SK-N-MC (cell line): Measurements from ENCODE around the gene CIITA.
"Not testable (repeated sequence)": the region's sequence is repeated elsewhere in the genome, so short reads cannot be mapped to it uniquely, and the experiment has no call there.

Experiments
- DNase-seq: peaks from one replicate; pipeline ENCODE4 v3.0.0-alpha.2; 2011; ENCODE audit warnings: low read depth, low spot score
- H3K27ac ChIP-seq: fragments of 200-600 bp; sonication (generic); 2 replicates; pipeline ENCODE4 v1.5.1; 2016; ENCODE audit warnings: mixed run types
- H3K36me3 ChIP-seq: fragments of 200-600 bp; sonication (generic); 2 replicates; pipeline ENCODE4 v1.6.1; 2017; ENCODE audit warnings: antibody characterized with exemption, low read length, mixed read lengths; ENCODE audit not compliant: insufficient read depth
- H3K4me3 ChIP-seq: fragments of 200-600 bp; sonication (generic); 2 replicates; pipeline ENCODE4 v1.5.1; 2016
- H3K9ac ChIP-seq: fragments of 200-600 bp; sonication (generic); 2 replicates; pipeline ENCODE4 v1.8.0; 2017; ENCODE audit warnings: mixed run types, mixed read lengths; ENCODE audit not compliant: insufficient read length
- H3K9me3 ChIP-seq: fragments of 200-600 bp; sonication (generic); 2 replicates; pipeline ENCODE4 v1.6.1; 2017; ENCODE audit warnings: low read depth, mild to moderate bottlenecking, antibody characterized with exemption, low read length, moderate library complexity, mixed read lengths
- EZH2 ChIP-seq: fragments of 200-600 bp; sonication (generic); IDR thresholded peaks from one replicate; pipeline ENCODE4 v1.6.1; 2017; ENCODE audit warnings: antibody characterized with exemption
- FOXP2 ChIP-seq: optimal IDR thresholded peaks from 2 replicates; pipeline ENCODE3; 2011; ENCODE audit warnings: mild to moderate bottlenecking, moderate library complexity; ENCODE audit not compliant: insufficient read depth; ENCODE audit errors: extremely low read length, control extremely low read depth
- POLR2AphosphoS5 ChIP-seq: IDR thresholded peaks from 2 replicates; pipeline ENCODE4 v1.6.1; 2012; ENCODE audit warnings: mild to moderate bottlenecking, low read depth, low read length, borderline replicate concordance

CIITA gene

DNA sequence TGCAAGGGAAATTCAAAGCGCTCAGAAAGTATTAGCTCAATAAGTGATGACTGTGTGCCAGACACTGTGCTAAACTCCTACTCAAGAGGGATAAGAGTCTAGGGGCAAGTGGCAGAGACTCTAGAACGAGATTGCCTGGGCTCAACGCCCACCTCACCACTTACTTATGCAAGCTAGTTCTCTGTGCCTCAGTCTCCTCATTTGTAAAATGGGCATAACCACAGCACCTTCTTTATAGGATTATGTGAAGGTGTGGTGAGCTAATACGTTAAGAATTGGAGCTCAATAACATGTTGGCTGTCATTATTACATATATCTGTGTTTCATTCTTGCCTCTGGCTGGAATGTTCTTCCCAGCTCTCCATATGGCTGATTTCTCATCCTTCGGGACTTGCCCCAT is 49.9 kb downstream of the CIITA start:
- no peaks in the 10 kb centered on the region for H3K9me3 ChIP-seq
- TF ChIP-seq FOXP2 (no peak), EZH2 (no peak), POLR2AphosphoS5 (no peak)
- no peak overlapping the region for H3K4me3 ChIP-seq
- no peaks in the 10 kb centered on the region for H3K36me3 ChIP-seq
- DNase-seq, result no peak
- no peak overlapping the region for H3K9ac ChIP-seq
- no peak overlapping the region for H3K27ac ChIP-seq

DNA sequence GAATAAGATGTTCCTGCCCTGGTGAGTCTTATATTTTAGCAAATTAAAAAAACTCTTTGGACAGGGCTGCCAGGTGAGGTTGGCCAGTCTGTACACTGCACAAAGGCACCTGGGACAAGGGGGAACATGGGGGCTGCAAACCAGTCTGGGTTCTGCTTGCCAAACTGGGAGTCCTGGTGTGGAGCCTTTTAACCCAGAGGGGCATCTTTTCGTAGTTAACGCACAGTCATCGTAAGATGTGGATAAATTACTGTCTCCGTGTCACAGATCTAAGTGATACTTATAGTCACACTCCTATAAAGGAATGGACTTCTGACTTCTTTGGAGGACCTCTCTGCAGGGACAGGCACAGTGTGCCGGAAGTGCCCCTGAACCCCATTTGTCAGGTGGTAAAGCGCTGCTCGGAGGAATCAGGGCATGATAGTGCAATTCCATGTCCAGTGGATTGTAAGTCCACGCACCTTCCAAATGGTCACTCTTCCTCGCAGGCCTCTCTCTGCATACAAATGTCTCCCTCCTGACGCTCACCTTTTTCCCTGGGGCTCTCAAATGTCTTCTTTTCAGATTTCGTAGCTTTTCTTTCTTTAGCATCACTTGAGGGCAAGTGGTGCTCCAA is 50.6 kb downstream of the CIITA start:
- no peak overlapping the region for H3K27ac ChIP-seq
- H3K36me3 ChIP-seq, result no peaks in the 10 kb centered on the region
- no peak for TF ChIP-seq FOXP2
- no peak for TF ChIP-seq POLR2AphosphoS5
- no peak for TF ChIP-seq EZH2
- H3K4me3 ChIP-seq, result no peak overlapping the region
- no peak overlapping the region for H3K9ac ChIP-seq
- no peaks in the 10 kb centered on the region for H3K9me3 ChIP-seq
- no peak for DNase-seq

DNA sequence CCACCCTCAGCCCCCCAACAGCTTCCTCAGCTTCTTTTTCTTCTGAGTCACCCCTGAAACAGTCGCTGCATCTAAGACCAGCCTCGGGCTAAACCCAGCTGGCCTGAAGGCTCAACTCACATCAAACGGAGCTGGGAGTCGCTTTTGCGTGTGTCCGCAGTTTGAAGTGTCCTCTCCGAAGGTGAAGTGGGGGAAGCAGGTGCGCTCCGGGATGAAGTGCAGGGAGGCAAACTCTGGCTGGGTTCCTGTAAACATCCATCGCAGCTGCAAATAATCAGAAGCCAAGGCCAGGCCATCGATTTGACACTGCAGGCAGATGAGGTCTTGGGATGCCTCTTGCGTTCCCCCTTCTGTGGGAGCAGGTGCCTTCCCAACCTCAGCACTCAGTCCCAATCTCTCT is 52.1 kb downstream of the CIITA start:
- not testable (repeated sequence) for DNase-seq, H3K9ac ChIP-seq, H3K4me3 ChIP-seq, H3K36me3 ChIP-seq, H3K9me3 ChIP-seq, H3K27ac ChIP-seq

DNA sequence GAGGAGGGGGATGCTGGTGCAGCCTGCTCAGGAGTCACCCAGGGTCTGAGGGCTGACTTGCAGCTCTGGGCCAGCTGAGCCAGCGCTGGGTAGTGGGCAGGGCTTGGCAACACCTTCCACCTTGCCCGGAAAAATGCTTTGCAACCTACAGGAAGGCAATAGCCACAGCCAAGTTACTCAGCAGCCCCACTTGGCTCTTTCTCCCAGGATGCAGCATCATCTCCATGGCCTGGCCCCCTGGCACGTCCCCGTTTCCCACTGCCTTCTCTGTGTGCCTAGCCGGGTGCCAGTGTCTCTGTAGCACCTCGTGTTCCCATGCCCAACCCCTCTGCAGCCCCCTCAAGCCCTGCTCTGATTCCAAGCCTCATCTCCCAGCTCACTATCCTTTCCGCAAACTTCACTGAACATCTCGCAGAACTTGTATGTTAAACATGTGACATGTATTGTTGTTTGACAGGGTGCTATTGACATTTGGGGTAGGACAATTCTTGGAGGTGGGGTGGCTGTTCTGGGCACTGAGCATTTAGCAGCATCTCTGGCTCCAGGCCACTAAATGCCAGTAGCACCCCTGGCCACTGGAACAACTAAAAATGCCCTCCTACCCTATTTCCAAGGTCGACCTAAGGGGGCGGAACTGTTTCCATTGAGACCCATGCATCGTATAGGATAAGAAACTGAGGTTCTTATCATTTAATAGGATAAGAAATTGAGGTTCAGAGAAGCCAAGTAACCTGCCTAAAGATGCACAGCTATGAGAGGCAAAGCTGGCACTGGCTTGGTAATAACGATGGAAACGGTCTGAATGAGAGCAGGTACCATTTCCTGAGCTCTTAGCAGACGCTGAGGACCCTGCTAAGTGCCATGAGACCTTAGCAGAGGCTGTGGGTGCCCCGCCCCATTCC is 53.1 kb downstream of the CIITA start:
- H3K9me3 ChIP-seq, result no peaks in the 10 kb centered on the region
- DNase-seq, result no peak
- H3K27ac ChIP-seq, result no peak overlapping the region
- no peak overlapping the region for H3K4me3 ChIP-seq
- H3K9ac ChIP-seq, result no peak overlapping the region
- no peak for TF ChIP-seq FOXP2
- TF ChIP-seq POLR2AphosphoS5, result no peak
- no peak for TF ChIP-seq EZH2
- no peaks in the 10 kb centered on the region for H3K36me3 ChIP-seq

DNA sequence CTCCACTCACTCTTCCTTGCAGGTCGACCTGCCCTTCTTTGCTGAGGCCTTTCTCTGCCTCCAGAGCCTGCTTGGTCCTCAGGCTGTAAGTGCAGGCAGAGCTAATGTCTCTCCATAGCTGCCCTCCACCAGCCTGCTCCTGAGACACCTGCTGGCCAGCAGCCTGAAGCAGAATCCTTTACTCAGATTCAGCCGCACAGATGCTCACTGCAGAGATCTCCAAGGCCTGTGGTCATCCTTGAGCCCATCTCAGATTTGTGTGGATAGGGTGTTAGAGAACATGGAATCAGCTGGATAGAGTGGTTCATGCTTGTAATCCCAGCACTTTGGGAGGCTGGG is 53.7 kb downstream of the CIITA start:
- H3K27ac ChIP-seq, result no peak overlapping the region
- TF ChIP-seq POLR2AphosphoS5, result no peak
- no peak for TF ChIP-seq EZH2
- TF ChIP-seq FOXP2, result no peak
- no peaks in the 10 kb centered on the region for H3K36me3 ChIP-seq
- no peak overlapping the region for H3K4me3 ChIP-seq
- H3K9ac ChIP-seq, result no peak overlapping the region
- DNase-seq, result no peak
- H3K9me3 ChIP-seq, result no peaks in the 10 kb centered on the region

DNA sequence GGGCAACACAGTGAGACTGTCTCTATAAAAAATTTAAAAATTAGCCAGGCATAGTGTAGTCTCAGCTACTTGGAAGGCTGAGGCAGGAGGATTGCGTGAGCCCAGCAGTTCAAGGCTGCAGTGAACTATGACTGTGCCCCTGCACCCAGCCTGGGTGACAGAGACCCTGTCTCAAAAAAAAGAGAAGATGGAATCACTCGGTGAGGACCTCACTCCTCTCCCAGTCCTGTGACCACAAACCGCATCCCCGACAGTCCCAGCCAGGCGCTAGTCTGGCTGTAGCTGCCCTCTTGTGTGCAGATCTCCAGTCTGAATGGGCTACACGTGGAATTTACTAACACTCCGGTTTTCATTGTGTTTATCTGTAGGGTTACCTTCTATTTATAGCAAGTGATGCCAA is 54.1 kb downstream of the CIITA start:
- no peak for DNase-seq
- no peak for TF ChIP-seq EZH2
- no peak for TF ChIP-seq FOXP2
- TF ChIP-seq POLR2AphosphoS5, result no peak
- Histone ChIP-seq H3K4me3 (no peak overlapping the region), H3K9ac (no peak overlapping the region), H3K9me3 (no peaks in the 10 kb centered on the region), H3K27ac (no peak overlapping the region), H3K36me3 (no peaks in the 10 kb centered on the region)

DNA sequence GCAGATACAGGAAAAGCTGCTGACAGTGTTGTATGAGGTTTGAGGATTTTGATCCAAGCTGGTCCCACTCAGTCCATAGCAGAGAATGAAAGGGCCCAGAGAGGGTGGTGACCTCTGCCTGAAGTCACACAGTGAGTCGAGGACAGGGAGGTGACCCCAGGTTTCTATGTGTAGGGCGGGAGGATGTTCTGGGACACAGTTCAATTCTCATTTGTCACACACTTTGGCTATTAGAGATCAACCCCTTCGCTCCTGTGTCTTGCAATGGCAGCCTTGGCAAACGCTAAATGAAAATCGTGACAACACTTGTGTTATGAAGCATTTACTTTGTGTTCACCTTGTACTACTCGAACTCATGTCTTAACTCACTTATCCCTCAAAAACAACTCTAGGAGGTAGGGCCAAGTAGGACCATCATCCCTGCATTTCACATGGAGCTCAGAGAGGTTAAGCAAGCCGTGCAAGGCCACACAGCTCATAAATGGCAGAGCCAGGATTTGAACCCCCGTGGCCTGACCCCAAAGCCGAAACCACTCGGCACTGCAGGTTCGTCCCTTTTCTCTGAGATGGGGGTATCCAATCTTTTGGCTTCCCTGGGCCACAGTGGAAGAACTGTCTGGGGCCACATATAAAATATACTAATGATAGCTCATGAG is 55.1 kb downstream of the CIITA start:
- Histone ChIP-seq H3K36me3 (no peaks in the 10 kb centered on the region), H3K27ac (no peak overlapping the region), H3K4me3 (no peak overlapping the region), H3K9me3 (no peaks in the 10 kb centered on the region), H3K9ac (no peak overlapping the region)
- DNase-seq, result no peak
- TF ChIP-seq POLR2AphosphoS5 (no peak), EZH2 (no peak), FOXP2 (no peak)

DNA sequence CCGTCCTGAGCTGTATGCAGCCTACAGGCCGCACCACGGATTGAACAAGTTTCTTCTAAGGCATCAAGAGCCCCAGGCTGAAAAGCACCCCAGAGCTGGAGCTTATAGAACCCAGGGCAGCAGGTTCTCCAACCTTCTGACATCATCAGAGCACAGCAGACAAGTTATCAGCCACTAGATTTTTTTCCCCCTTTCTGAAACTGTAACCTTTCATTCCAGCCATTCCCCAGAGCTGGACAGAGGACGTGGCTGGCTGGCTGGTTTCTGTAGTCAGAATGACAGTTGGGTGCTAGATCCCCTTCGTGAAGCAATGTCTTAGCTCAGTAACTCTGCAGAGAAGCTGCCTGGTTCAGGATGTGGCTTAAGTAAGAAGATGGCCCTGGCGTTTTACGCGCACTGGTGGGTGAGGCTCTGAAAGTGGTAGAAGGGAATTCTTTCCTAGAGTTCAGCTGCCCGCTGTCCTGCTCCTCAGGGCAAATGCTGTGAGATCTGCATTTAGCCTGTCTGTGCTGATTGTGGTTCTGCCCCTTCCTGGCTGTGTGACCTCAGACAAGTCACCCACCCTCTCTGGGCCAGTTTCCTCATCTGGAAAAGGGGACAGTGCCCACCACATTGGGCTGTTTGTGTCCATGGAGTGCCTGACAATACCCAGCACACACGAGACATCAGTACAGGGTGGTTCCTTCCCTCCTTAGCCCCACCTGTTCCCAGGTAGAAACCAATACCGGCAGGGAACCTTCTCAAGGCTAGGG is 56.1 kb downstream of the CIITA start:
- TF ChIP-seq POLR2AphosphoS5 (no peak), FOXP2 (no peak), EZH2 (no peak)
- no peaks in the 10 kb centered on the region for H3K9me3 ChIP-seq
- H3K9ac ChIP-seq, result no peak overlapping the region
- no peak for DNase-seq
- H3K27ac ChIP-seq, result no peak overlapping the region
- H3K36me3 ChIP-seq, result no peaks in the 10 kb centered on the region
- H3K4me3 ChIP-seq, result no peak overlapping the region
